HG02943 (cell line): ENCODE results near the gene LRRC3B.
"Not testable (repeated sequence)": the region's sequence is repeated elsewhere in the genome, so short reads cannot be mapped to it uniquely, and the experiment has no call there.

Source experiments
- ATAC-seq: cut with Tn5 transposase; IDR thresholded peaks from one replicate; pipeline ENCODE4 v1.9.1; 2021; ENCODE audit warnings: mild to moderate bottlenecking, low read depth, moderate library complexity; ENCODE audit not compliant: unreplicated experiment

The LRRC3B gene

GRCh38 chr3:26622621-26623418 lies at the start of gene LRRC3B:
Gene LRRC3B, plus strand, starts transcription at chr3:26622772. Its CDS starts 86,901 bp downstream, at chr3:26709673.
- no peak for ATAC-seq

- ATAC-seq: no peak
Observed at GRCh38 chr3:26574766-26575165, 47.8 kb upstream of the LRRC3B start.

GRCh38 chr3:26579116-26579515 lies 43.5 kb upstream of the LRRC3B start:
- no peak for ATAC-seq

GRCh38 chr3:26587571-26587970 lies 35.0 kb upstream of the LRRC3B start:
- ATAC-seq: no peak

- ATAC-seq: no peak
Observed at GRCh38 chr3:26588931-26589330, 33.6 kb upstream of the LRRC3B start.

- no peak for ATAC-seq
Observed at GRCh38 chr3:26589678-26590077, 32.9 kb upstream of the LRRC3B start.

GRCh38 chr3:26590919-26591484 lies 31.6 kb upstream of the LRRC3B start:
- no peak for ATAC-seq

GRCh38 chr3:26591926-26592325 lies 30.6 kb upstream of the LRRC3B start:
- no peak for ATAC-seq

GRCh38 chr3:26592451-26592850 lies 30.1 kb upstream of the LRRC3B start:
- ATAC-seq: no peak

GRCh38 chr3:26596335-26596734 lies 26.2 kb upstream of the LRRC3B start:
- ATAC-seq: no peak

- not testable (repeated sequence) for ATAC-seq
Observed at GRCh38 chr3:26603311-26603710, 19.3 kb upstream of the LRRC3B start.

GRCh38 chr3:26603771-26604170 lies 18.8 kb upstream of the LRRC3B start:
- ATAC-seq: not testable (repeated sequence)

GRCh38 chr3:26614006-26614685 lies 8.4 kb upstream of the LRRC3B start:
- ATAC-seq: no peak

GRCh38 chr3:26621176-26621575 lies 1.4 kb upstream of the LRRC3B start:
- no peak for ATAC-seq

- ATAC-seq: no peak
Observed at GRCh38 chr3:26621906-26622620, 509 bp upstream of the LRRC3B start.

- ATAC-seq: no peak
Observed at GRCh38 chr3:26623419-26624208, 1.0 kb downstream of the LRRC3B start.

GRCh38 chr3:26624209-26624765 lies 1.7 kb downstream of the LRRC3B start:
- ATAC-seq: no peak

GRCh38 chr3:26625187-26625586 lies 2.6 kb downstream of the LRRC3B start:
- no peak for ATAC-seq

- ATAC-seq: no peak
Observed at GRCh38 chr3:26627080-26627479, 4.5 kb downstream of the LRRC3B start.

GRCh38 chr3:26628915-26629314 lies 6.3 kb downstream of the LRRC3B start:
- ATAC-seq: no peak
